GM18909 (cell line): ENCODE results near the gene CLSTN1.

ENCODE experiments used
- ATAC-seq: cut with Tn5 transposase; IDR thresholded peaks from one replicate; pipeline ENCODE4 v1.9.1; 2021; ENCODE audit warnings: mild to moderate bottlenecking; ENCODE audit not compliant: unreplicated experiment, poor library complexity

The CLSTN1 gene

DNA sequence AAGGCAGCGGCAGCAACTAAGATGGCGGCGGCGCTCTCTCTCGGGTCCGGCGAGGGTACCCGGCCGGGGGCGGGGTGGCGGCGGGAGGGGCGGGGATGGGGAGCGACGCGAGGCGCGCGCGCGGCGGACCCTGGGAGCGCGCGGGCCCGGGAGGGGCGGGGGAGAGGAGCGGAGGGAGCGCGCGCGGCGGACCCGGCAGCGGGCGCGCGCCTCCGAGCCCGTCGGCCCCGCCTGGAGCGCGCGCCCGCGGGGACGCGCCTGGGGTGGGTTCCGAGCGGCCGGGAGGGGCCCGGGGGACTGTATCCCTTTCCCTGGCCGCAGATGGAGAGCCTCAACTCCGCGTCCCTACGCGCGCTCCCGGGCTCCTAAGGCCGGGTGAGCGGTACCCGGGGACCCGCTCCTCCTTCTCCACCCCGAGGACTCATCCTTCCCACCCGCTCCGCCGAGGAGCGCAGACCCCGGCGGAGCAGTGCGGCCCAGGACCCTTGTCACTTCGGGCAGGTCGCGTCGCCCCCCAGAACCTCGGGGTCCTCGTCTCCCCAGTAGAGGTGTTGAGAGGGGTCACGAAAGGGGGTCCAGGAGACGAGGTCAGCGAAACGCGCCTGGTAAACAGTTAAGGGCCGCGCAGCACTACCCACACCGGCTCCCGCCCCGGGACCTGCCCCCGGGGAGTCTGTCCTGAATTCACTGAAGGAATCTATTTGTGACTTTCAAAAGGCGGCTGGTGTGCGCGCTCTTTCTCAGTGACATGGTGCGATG is at the start of gene CLSTN1:
Gene CLSTN1, minus strand, starts transcription at position 23 of the 759 bp plus-strand sequence. CDS start 232 bp downstream, outside the sequence.
- ATAC-seq = peak; percentile 66

DNA sequence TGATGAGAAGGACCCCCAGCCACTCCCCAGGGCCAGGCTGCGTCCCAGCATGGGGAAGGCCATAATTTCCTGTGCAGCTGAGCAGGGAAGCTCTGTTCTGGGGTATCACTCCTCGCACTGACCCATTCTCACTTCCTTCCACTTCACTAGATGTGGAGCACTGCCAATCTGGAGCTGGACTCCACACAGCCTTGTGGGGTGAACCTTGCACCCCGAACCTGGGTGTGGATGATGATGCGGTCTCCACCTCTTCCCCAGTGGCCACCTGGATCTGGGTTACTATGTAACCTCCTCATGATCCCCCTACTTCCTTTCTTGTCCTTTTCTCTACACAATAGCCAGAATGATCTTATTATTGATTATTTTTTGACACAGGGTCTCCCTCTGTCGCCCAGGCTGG is 49.6 kb upstream of the CLSTN1 start:
- ATAC-seq = no peak

GRCh38 chr1:9872430-9873165 is 48.8 kb upstream of the CLSTN1 start:
- no peak for ATAC-seq

GRCh38 chr1:9871707-9872425 is 48.1 kb upstream of the CLSTN1 start:
- no peak for ATAC-seq

DNA sequence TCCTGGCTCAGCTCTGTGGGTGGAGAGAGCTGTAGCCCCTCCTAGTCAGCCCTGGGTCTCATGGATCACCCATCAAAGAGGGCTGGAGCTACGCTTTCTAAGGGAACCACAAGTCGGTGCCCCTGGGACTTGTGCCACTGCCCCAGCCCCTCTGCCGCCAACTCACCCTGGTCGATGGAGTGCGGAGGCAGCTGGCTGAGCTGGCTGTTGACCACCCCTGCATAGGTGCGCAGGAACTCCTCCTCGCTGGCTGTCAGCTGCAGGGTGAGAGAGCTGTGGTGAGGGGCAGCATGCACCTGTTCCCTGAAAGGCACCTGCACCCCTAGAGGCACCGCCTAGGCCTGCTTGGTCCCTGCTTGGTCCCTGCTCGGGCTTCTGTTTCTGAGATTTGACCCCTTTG is 47.3 kb upstream of the CLSTN1 start:
- ATAC-seq = no peak

GRCh38 chr1:9870572-9870971 is 46.8 kb upstream of the CLSTN1 start:
- no peak for ATAC-seq

DNA sequence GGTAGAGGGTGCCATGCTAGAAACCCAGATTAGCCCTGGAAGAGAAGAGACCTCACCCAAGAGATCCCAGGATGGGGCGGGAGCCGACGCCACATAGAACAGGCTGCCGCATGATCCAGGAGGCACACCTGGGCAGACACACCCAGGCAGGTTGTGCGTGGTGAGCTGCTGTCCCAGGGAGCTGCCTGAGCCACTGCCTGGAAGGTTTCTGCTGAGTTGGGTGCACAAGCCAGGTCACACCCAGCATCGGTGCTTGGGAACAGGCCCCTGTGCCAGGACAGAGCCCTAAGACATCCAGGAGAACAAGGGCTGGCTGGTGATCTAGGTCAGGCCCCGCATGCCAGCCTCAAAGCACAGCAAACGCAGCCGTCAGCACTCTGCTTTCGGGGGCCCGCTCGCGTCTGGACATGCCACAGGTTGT is 46.1 kb upstream of the CLSTN1 start:
- ATAC-seq = no peak

GRCh38 chr1:9868244-9868590 is 44.5 kb upstream of the CLSTN1 start:
- ATAC-seq = no peak

DNA sequence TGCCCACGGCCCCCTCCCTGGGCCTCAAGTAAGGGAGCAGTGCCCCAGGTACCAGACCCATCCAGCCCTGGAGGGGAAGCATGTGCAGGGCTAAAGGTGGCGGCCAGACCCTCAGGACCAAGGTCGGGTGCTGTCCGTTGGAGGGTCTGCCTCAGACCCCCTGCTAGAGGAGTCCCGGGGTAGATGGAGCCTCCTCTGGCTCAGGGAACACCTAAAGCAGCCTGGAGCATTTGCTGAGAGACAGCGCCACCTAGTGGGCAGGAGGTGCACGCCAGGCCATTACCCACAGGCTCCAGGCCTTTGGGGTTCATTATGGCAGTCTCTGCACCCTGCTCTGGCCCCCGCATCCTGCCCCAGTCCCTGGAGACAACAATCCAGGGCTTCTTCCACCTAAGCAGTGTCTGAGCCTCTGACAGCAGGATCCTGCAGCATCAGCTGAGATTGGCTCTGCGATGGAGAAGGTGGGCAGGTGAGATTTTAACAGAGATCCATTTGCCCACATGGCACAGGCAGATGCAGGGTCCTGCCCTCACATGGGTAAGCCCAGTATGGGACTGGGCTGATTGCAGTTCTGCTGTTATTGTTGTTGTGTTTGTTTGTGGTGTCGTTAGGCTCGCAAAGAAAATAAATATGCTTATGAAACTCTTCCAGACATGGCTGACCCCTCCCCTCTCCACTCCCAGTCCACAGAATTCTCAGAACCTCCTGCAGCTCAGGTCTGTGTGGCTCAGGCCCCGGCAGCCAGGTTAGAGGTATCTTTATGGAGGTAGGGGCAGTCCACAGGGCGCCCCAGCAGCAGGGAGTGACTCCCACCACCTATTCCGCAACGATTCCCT is 43.9 kb upstream of the CLSTN1 start:
- peak; percentile 73 for ATAC-seq

DNA sequence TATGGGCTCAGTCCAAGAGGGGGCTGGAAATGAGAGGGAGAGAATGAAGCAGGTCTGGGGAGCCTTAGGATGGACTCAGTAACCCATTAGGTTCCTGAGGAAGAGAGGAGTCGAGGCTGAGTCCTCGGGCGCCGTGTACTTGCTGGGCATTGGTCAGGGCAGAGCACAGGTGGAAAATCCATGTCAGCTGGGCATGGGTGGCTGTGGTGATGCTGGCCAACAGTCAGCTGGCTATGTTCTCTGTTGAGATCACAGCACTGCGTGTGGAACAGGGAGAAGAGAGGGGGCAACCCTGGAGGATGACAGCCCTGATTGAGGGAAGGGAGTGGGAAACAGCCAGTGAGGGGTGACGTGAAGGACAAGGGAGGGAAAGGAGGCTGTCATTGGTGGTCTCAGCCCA is 43.1 kb upstream of the CLSTN1 start:
- no peak for ATAC-seq

- no peak for ATAC-seq
These were observed 42.0 kb upstream of the CLSTN1 start for GRCh38 chr1:9865724-9866123.

GRCh38 chr1:9863371-9863770 is 39.6 kb upstream of the CLSTN1 start:
- no peak for ATAC-seq

- no peak for ATAC-seq
These were observed 37.6 kb upstream of the CLSTN1 start for GRCh38 chr1:9861360-9861759.

DNA sequence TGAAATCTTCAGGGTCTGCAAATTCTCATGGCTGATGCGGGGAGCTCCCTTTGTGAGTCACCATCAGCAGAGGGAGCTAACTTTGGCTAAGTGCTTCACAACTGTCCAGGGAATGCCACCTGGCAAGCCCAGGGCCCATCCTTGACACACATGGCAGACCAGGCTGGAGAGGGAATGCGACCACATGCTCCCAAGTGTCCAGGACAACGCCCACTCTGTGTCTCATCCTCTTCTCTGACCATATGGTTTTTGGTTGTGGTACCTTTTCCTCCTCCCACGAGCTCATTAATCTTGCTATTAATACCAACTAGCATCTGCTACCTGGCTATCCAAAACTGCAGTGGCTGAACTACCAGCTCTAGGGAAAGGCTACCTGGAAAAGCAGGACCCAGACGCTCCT is 37.1 kb upstream of the CLSTN1 start:
- no peak for ATAC-seq

DNA sequence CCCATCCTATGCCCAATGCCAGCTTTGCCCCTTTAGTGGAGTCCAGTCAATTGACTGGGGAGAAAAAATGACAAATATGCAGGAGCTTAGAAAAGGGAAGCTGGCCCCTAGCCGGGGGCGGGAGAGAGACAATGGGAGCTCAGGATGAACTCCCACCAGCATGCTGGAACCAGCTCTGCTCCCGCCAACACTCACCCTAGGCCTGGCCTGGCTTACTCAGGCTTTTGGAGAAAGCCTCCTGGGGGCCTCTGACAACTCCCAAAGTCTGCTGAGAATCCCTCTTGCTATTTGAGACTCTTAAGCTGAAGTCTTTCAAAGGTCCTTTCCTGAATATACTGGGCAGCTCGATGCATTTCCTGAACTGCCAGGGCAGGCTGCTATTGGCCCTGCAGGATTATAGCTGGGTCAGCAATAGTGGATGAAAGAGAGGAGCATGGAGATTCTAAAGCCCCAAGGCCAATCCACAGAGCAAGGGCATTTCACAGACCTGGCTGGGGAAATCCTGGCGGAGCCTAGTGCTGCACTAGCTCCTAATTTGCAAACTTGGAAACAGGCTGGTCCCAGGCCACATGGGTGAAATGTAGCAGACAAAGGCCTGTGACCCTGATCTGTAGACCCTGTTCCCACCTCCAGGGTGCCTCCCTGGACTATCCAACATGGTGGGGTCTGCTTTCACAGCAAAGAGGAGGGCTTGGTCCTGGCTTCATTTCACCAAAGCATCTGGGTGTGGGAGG is 35.7 kb upstream of the CLSTN1 start:
- ATAC-seq = no peak

DNA sequence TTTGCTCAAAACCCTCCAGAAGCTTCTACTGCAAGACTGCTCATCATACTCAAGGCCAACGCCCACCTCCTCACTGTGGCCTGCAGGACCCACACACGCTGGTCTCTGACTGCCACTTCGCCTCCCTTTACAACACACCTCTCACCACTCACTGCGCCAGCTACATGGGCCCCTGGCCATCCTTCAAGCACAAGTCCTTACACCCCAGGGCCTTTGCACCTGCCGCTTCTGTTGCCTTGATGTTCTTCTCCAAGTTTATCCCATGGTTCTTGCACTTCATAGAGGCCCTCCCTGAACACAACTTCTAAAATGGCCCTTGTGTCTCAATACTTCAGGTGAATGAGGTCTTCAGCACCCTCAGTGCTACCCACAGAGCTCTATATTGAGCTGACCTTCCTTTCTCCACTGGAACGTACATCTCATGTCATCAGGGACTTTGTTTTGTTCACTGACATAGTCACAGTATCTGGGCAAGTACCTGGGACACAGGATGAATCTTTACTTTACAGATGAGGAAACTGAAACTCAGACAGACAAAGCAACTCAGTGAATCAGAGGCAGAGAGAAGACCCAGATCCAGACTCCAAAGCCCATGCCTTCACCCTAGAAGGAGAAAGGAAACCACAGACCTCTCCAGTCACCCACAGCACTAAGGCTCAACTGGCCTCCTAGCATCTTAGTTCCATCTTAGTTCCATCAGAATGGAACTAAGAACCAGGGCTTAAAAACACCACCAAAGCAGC is 34.7 kb upstream of the CLSTN1 start:
- no peak for ATAC-seq

DNA sequence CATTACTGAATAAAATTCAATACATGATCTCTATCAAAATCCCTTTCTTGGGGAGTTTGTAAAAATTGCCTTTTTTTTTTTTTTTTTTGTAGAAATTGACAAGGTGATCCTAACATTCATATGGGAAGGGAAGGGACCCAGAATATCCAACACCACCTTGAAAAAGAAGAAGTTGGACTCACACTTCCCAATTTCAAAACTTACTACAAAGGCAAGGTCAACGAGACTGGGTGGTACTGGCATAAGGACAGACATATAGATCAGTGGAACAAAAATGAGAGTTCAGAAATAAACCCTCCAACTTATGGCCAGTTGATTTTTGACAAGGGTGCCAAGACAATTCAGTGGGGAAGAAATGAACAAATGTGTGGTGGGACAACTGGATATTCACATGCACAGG is 31.4 kb upstream of the CLSTN1 start:
- no peak for ATAC-seq

DNA sequence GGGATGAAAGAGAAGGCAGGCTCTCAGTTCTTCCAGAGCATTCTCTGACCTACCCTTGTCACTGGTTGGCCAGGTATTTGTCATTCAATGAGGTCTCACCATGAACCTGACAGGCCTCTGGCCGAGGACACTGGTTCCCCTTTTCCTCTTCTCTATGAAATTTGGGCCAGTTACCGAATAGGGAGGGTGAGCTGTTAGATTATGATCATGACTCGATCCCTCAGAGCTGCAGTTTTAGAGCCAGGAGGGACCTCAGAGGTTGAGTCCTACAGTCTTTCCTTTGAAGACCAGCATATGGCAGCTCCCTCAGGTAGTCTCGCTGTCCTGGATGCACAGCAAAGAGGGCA is 29.5 kb upstream of the CLSTN1 start:
- ATAC-seq = no peak
